GM10847 (cell line): ENCODE results near the gene NUDCD3.

Source experiments
- POLR2A ChIP-seq: IDR thresholded peaks from 2 replicates; pipeline ENCODE4 v1.6.1; 2011; ENCODE audit not compliant: insufficient read length; ENCODE audit errors: extremely low read depth

NUDCD3 gene

GRCh38 chr7:44348300-44348699 is 142.2 kb downstream of the NUDCD3 start:
- TF ChIP-seq POLR2A = no peak

- TF ChIP-seq POLR2A = no peak
Measured at GRCh38 chr7:44347546-44348114, 142.8 kb downstream of the NUDCD3 start.

- TF ChIP-seq POLR2A = no peak
Measured at GRCh38 chr7:44346063-44346462, 144.4 kb downstream of the NUDCD3 start.

- no peak for TF ChIP-seq POLR2A
Measured at GRCh38 chr7:44341401-44341800, 149.1 kb downstream of the NUDCD3 start.

- TF ChIP-seq POLR2A = no peak
Measured at GRCh38 chr7:44338600-44338999, 151.9 kb downstream of the NUDCD3 start.

- no peak for TF ChIP-seq POLR2A
Measured at GRCh38 chr7:44336491-44336890, 154.0 kb downstream of the NUDCD3 start.

GRCh38 chr7:44335184-44335583 is 155.3 kb downstream of the NUDCD3 start:
- TF ChIP-seq POLR2A = no peak

- TF ChIP-seq POLR2A = no peak
Measured at GRCh38 chr7:44334734-44335097, 155.7 kb downstream of the NUDCD3 start.

- TF ChIP-seq POLR2A = no peak
Measured at GRCh38 chr7:44333911-44334733, 156.3 kb downstream of the NUDCD3 start.

GRCh38 chr7:44331682-44332081 is 158.8 kb downstream of the NUDCD3 start:
- no peak for TF ChIP-seq POLR2A

GRCh38 chr7:44330331-44330730 is 160.1 kb downstream of the NUDCD3 start:
- TF ChIP-seq POLR2A = no peak

GRCh38 chr7:44329888-44330287 is 160.6 kb downstream of the NUDCD3 start:
- TF ChIP-seq POLR2A = no peak
